HepG2 (cell line): ENCODE measurements around the gene PLCL1.

Experiments
- CAMTA2 ChIP-seq: sonication (generic); formaldehyde crosslinking; IDR thresholded peaks from 2 replicates; pipeline ENCODE4 v1.4.0; 2020; ENCODE audit warnings: mild to moderate bottlenecking, missing genetic modification reagents, borderline replicate concordance
- FOSL2 ChIP-seq: sonication (generic); formaldehyde crosslinking; IDR thresholded peaks from 2 replicates; pipeline ENCODE4 v1.4.0; 2020; ENCODE audit warnings: missing genetic modification reagents
- HIVEP1 ChIP-seq: sonication (generic); formaldehyde crosslinking; IDR thresholded peaks from 2 replicates; pipeline ENCODE4 v1.4.0; 2020; ENCODE audit warnings: mild to moderate bottlenecking, missing genetic modification reagents
- TP53 ChIP-seq: sonication (generic); formaldehyde crosslinking; conservative IDR thresholded peaks from 2 replicates; pipeline ENCODE4 v1.4.0; 2020; ENCODE audit warnings: missing genetic modification reagents
- ZNF24 ChIP-seq: fragments of 450-650 bp; IDR thresholded peaks from 2 replicates; pipeline ENCODE4 v1.6.1; 2017; ENCODE audit warnings: antibody characterized with exemption, mild to moderate bottlenecking
- ZSCAN30 ChIP-seq: sonication (generic); formaldehyde crosslinking; IDR thresholded peaks from 2 replicates; pipeline ENCODE4 v1.5.0; 2020; ENCODE audit warnings: mild to moderate bottlenecking, missing genetic modification reagents
- ZSCAN31 ChIP-seq: sonication (generic); formaldehyde crosslinking; IDR thresholded peaks from 2 replicates; pipeline ENCODE4 v1.5.0; 2020; ENCODE audit warnings: low read depth, mild to moderate bottlenecking, missing genetic modification reagents

DNA sequence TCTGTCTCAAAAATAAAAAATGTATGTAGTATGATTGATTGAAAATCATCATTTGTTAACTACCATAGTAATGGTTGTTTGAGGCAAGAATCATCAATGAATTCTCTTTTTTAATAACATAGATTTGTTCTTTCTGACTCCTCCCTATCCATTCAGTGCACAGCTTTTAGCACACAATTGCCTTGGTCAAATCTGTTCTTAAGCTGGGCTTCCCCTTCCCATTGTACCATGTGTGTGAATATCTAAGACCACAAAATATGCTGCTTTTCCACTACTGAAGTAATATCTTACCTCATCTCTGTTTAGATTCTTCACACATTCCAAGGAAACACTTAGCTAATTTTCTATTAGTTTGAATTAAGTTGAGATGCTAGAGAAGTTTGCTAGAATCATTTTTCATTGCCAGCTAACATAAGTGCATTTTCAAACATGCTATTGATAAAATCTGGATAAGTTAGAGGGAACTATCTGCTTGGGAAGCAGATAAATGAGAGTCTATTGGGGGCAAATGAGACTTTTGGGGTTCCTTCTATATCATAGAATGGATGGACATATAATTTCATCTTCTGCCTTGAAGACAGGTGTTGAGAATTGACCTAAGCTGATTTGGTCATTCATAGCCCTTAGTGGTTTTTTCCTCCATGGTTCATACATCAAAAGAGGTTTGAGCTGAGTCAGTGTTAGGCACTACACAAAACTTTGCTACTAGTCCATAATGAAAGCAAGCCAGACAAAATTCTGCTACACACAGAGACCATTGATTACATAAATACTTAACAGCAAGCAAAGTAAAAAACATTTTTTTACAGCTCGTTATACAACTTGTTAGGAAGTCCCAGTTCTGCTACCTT, 231.9 kb downstream of the PLCL1 start:
- TF ChIP-seq ZNF24, result no peak
- no peak for TF ChIP-seq ZSCAN30
- TF ChIP-seq FOSL2, result no peak
- TF ChIP-seq ZSCAN31 (CRISPR knock-in tag), result no peak
- TF ChIP-seq CAMTA2 (CRISPR knock-in tag), result no peak
- TF ChIP-seq TP53, result no peak
- no peak for TF ChIP-seq HIVEP1 (CRISPR knock-in tag)
